ENCODE results near the gene TSPAN17. TPM values are rescaled to one million over a fixed set of nuclear protein-coding genes. Genes with fewer than 3 reads are reported as not detected.

The TSPAN17 gene
- total RNA-seq, 1 donor from 2014 or later: 57.5 TPM

DNA sequence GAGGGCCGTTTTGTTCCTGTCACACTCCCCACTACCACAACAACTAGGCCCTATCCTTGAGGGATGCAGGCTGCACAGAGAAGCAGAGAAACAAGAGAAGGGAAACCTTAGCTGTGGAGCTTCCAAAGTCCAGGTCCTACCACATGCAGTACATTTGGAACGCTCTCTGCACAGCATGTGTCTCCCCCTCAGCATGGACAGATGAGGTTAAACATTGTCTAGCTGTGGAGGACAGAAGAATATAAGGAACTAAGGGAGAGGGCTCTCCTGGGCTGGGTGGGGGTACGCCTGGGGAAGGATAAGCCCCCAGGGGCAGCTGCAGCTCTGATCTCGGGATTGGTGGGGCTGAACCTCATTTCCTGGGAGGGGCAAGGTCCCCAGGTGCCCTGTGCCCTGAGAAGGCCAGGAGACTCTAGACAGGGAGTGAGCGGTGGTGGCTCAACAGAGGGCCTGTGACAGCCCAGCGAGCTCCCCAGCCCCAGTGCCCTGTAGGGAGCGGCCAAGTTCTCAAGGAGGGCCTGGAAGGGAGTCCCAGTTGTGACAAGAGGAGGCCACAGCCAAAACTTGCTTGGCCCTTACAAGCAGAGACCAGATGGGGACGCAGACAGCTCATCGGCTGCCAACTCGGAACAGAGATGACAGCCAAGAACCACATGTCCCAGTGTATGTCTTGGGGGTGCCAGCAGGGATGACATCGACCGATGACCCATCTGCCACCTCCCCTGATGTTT, 30.1 kb downstream of the TSPAN17 start:
- Mint-ChIP-seq H3K27ac (ENCODE audit: unreplicated experiment) (no peak overlapping the region), H3K4me1 (ENCODE audit: unreplicated experiment) (no peaks in the 10 kb centered on the region), H3K4me3 (ENCODE audit: unreplicated experiment) (no peak overlapping the region), H3K9me3 (ENCODE audit: unreplicated experiment) (no peaks in the 10 kb centered on the region), H3K36me3 (ENCODE audit: low read depth, unreplicated experiment) (no peaks in the 10 kb centered on the region), H3K27me3 (ENCODE audit: unreplicated experiment) (peaks cover 4% of the 10 kb centered on the region)
- DNase-seq (ENCODE audit: low spot score): no peak
- TF ChIP-seq, protein P1, sequence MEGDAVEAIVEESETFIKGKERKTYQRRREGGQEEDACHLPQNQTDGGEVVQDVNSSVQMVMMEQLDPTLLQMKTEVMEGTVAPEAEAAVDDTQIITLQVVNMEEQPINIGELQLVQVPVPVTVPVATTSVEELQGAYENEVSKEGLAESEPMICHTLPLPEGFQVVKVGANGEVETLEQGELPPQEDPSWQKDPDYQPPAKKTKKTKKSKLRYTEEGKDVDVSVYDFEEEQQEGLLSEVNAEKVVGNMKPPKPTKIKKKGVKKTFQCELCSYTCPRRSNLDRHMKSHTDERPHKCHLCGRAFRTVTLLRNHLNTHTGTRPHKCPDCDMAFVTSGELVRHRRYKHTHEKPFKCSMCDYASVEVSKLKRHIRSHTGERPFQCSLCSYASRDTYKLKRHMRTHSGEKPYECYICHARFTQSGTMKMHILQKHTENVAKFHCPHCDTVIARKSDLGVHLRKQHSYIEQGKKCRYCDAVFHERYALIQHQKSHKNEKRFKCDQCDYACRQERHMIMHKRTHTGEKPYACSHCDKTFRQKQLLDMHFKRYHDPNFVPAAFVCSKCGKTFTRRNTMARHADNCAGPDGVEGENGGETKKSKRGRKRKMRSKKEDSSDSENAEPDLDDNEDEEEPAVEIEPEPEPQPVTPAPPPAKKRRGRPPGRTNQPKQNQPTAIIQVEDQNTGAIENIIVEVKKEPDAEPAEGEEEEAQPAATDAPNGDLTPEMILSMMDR (IDR thresholded peaks at IDR 0.05; ENCODE audit: unreplicated experiment): no peak

DNA sequence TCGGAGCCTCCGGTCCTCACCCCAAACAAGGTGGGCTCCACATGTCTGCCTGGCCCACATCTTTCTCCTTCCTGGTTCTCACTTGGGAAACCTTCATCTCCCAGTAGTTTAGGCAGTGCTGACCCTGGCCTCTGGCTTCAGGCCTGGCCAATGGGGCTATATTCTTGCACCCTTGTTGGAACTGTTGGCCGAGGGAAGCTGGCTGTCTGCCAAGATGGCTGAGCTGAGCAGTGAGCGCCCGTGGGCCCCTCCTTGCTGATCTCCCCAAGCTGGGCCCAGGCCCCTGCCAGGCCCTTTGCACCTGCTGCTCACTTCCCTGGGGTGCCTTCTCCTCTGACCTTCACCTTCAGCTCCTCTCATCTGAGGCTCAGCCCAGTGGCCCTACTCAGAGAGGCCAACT, 31.3 kb downstream of the TSPAN17 start:
- DNase-seq (ENCODE audit: low spot score): no peak
- no peak overlapping the region for H3K4me3 Mint-ChIP-seq (ENCODE audit: unreplicated experiment)
- no peaks in the 10 kb centered on the region for H3K9me3 Mint-ChIP-seq (ENCODE audit: unreplicated experiment)
- H3K36me3 Mint-ChIP-seq (ENCODE audit: low read depth, unreplicated experiment): no peaks in the 10 kb centered on the region
- TF ChIP-seq, protein P1 (IDR thresholded peaks at IDR 0.05; ENCODE audit: unreplicated experiment): no peak
- peaks cover 4% of the 10 kb centered on the region for H3K27me3 Mint-ChIP-seq (ENCODE audit: unreplicated experiment)
- H3K27ac Mint-ChIP-seq (ENCODE audit: unreplicated experiment): no peak overlapping the region
- no peaks in the 10 kb centered on the region for H3K4me1 Mint-ChIP-seq (ENCODE audit: unreplicated experiment)

DNA sequence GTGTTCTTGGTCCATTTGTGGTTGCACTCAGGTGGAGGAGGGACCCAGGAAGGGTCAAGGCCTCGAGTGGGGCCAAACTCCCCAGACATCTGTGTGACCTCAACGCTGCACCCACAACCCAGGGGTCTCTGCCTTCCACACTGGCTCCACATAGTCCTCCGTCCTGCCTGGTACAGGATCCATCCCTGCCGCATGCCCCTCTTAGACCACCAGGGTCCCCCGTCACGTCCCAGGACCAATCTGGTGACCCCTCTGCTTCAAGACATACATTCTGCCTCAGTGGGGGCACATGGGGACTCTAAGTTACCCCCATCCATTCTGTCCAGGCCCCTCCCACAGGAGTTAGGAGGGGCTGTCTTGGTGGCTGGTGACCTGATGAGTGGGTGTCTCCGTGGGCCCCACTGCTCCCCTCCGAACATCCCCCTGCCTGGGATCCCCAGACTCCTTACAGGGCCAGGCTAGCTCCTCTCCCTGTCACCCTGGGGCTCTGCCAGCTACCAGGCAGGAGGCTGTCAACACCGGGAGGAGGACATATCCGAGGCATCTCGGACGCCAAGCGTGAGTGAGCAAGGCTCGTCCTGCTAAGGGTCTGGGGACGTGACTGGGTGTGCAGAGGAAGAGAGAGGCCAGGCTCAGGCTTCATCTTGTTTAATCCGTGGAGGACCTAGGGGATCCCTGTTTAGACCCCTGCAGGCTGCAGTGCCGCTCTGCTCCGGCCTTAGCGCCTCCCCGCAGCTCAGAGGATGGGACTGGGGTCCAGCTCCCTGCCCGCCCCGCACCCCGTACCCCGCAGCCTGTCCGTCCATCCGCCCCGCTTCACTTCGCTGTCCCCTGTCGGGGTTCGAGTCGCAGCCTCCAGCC, 32.3 kb downstream of the TSPAN17 start:
- H3K36me3 Mint-ChIP-seq (ENCODE audit: low read depth, unreplicated experiment): no peaks in the 10 kb centered on the region

DNA sequence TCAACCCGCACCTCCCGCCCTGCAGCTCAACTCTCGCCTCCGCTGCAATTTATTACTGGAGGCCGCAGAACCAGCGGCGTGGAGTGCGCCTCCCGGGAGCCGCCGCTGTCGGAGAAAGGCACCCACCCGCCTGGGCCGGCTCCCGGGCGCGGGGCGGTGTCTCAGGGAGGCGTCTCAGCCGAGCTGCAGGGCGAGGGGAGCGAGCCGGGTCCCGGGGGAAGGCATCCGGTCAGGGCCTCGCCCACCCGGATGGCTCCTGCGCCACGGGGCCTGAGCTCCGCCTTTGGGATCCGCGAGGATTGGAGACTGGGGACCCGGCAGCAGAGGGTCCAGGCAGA, 32.9 kb downstream of the TSPAN17 start:
- Mint-ChIP-seq H3K36me3 (ENCODE audit: low read depth, unreplicated experiment) (no peaks in the 10 kb centered on the region), H3K4me3 (ENCODE audit: unreplicated experiment) (no peak overlapping the region), H3K27me3 (ENCODE audit: unreplicated experiment) (peaks cover 4% of the 10 kb centered on the region), H3K4me1 (ENCODE audit: unreplicated experiment) (no peaks in the 10 kb centered on the region), H3K27ac (ENCODE audit: unreplicated experiment) (no peak overlapping the region), H3K9me3 (ENCODE audit: unreplicated experiment) (no peaks in the 10 kb centered on the region)
- DNase-seq (ENCODE audit: low spot score): no peak
- TF ChIP-seq, protein P1 (IDR thresholded peaks at IDR 0.05; ENCODE audit: unreplicated experiment): no peak

More for the DNA sequence above, 32.3 kb downstream of the TSPAN17 start:
- H3K4me1 Mint-ChIP-seq (ENCODE audit: unreplicated experiment): no peaks in the 10 kb centered on the region
- H3K27me3 Mint-ChIP-seq (ENCODE audit: unreplicated experiment): peaks cover 4% of the 10 kb centered on the region
- TF ChIP-seq, protein P1 (IDR thresholded peaks at IDR 0.05; ENCODE audit: unreplicated experiment): no peak
- no peak for DNase-seq (ENCODE audit: low spot score)
- H3K9me3 Mint-ChIP-seq (ENCODE audit: unreplicated experiment): no peaks in the 10 kb centered on the region
- no peak overlapping the region for H3K27ac Mint-ChIP-seq (ENCODE audit: unreplicated experiment)
- H3K4me3 Mint-ChIP-seq (ENCODE audit: unreplicated experiment): no peak overlapping the region

Data from endothelial cell (in vitro differentiated cells).